Ovary (tissue), 3 donors: Measurements from ENCODE around the gene RGPD5.
"Not testable (repeated sequence)": the region's sequence is repeated elsewhere in the genome, so short reads cannot be mapped to it uniquely, and the experiment has no call there.

Source experiments
- CTCF ChIP-seq, 3 donors: fragments of 450-650 bp in 2 of 3; fragments of 200-600 bp in 1 of 3; IDR thresholded peaks; one replicate each; pipeline versions ENCODE4 v1.5.1 to v1.8.0; 2016 to 2022; ENCODE audit warnings: antibody characterized with exemption in 3 of 3, mild to moderate bottlenecking in 1 of 3
- EP300 ChIP-seq: sonication (generic); formaldehyde crosslinking; IDR thresholded peaks from one replicate; pipeline ENCODE4 v1.6.1; 2017; ENCODE audit warnings: antibody characterized with exemption
- POLR2A ChIP-seq: fragments of 450-650 bp; IDR thresholded peaks from one replicate; pipeline ENCODE4 v1.6.1; 2017; ENCODE audit warnings: antibody characterized with exemption, mild to moderate bottlenecking, moderate library complexity
- donor health status: DM: no; HTN: no; CAD: no.

GRCh38 chr2:109760265-109761042, 33.7 kb upstream of the RGPD5 start:
- TF ChIP-seq CTCF (IDR thresholded peaks at IDR 0.05); POLR2A; EP300: not testable (repeated sequence)
